Thyroid gland (tissue), 4 donors: ENCODE data around the gene LMF2. TPM values are rescaled to one million over a fixed set of nuclear protein-coding genes. Genes with fewer than 3 reads are reported as not detected.
A peak's percentile ranks its signal among the peaks of the same experiment; 100 is the strongest.

Source experiments
- DNase-seq, 2 donors: peaks; one replicate each; pipeline ENCODE4 v3.0.0-alpha.2; 2019
- H3K27ac ChIP-seq, 3 donors: fragments of 200-600 bp; sonication (generic); 1 replicate in 2 of 3; 2 replicates in 1 of 3; pipeline ENCODE4 v1.5.1; 2016 to 2019; ENCODE audit warnings: mild to moderate bottlenecking in 1 of 3, moderate library complexity in 1 of 3
- H3K27me3 ChIP-seq: fragments of 200-600 bp; sonication (generic); one replicate; pipeline ENCODE4 v1.5.1; 2019
- H3K36me3 ChIP-seq, 2 donors: fragments of 200-600 bp; sonication (generic); one replicate each; pipeline ENCODE4 v1.5.1; 2016 to 2019
- H3K4me1 ChIP-seq, 2 donors: fragments of 200-600 bp; sonication (generic); one replicate each; pipeline ENCODE4 v1.5.1; 2017 to 2019
- H3K4me3 ChIP-seq, 3 donors: fragments of 200-600 bp; sonication (generic); replicated peaks in 1 of 3; 1 replicate in 2 of 3; 2 replicates in 1 of 3; pipeline ENCODE4 v1.5.1; 2016; ENCODE audit warnings: mild to moderate bottlenecking in 1 of 3
- H3K9me3 ChIP-seq: fragments of 200-600 bp; sonication (generic); one replicate; pipeline ENCODE4 v1.5.1; 2017
- POLR2A ChIP-seq, 2 donors: fragments of 450-650 bp; IDR thresholded peaks; one replicate each; pipeline ENCODE4 v1.6.1; 2017; ENCODE audit warnings: antibody characterized with exemption in 2 of 2, mild to moderate bottlenecking in 2 of 2, moderate library complexity in 1 of 2
- WGBS, 2 donors: methylation state at CpG; one replicate each; pipeline ENCODE4 v1.1.5; 2017; 5-methylcytosine and 5-hydroxymethylcytosine counted together
- intact Hi-C: fragments of 100-400 bp; cut with DNase I; formaldehyde crosslinking; loops from one replicate; pipeline ENCODE4 v1.15.1; 2023
- total RNA-seq, 4 donors: library from RNA; depleted of rRNA; stranded (reverse); fragments of >200 nt; gene quantifications; one replicate each; pipeline ENCODE4 v1.2.3, GENCODE V29; 2016
- TF ChIP-seq, protein P1 (sequence below), 6 experiments: fragments of 200-600 bp in 3 of 6; fragments of 450-650 bp in 3 of 6; sonication (generic) in 3 of 6; IDR thresholded peaks; one replicate each; pipeline ENCODE4 v1.5.1; 2016 to 2019; ENCODE audit warnings: antibody characterized with exemption in 6 of 6, mild to moderate bottlenecking in 2 of 6, inconsistent platforms in 1 of 6, moderate library complexity in 1 of 6

LMF2 gene
- total RNA-seq, 4 donors from 2014 or later = 53.2 to 117 (median 96.6) TPM

DNA sequence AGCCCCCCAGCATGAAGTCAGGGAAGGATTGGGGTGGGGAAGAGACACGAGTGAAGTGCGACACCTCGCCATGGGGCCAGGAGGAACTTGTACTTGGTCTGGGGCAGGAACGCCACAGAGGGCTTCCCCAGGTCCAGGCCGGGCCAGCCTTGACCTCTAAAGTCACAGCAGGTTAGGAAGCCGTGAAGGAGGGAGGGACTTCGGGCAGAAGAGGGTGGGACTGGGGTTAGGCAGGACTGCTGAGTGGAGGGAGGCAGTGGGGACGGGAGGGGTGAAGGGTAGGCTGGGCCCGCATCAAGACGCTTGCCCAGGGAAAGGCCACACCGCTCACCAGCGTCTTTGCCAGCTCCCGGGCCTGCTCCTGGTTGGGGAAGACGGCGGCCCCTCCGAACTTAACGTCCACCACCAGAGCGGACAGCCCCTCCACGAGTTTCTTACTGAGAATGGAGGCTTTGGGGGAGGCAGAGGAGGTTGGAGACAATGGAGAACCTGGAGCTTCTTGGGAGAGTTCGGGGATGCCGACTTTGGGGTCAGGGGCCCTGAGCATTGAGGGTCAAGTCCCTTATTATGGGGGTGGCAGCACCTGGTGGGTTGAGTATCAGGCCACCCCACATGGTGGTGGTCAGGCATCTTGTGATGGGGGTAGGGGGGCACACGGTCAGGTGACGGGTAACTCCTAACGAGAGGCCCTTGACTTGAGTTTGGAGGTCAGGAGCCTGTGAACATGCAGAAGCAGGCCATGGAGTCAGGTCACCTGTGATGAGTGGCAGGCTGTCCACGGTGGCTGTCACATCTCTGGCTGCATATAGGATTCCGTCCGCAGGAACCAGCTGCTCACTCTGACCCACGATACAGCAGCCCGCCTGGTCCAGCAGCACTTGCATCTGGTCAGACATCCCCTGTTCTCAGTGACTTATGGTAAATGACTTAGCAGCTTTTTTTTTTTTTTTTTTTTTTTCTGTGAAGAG lies 19.6 kb upstream of the LMF2 start:
- H3K4me1 ChIP-seq = peaks cover 27 to 32% of the 10 kb centered on the region in 2 donors
- 68% methylated on average over 27 to 28 of the region's 29 CpGs for WGBS, 2 donors

DNA sequence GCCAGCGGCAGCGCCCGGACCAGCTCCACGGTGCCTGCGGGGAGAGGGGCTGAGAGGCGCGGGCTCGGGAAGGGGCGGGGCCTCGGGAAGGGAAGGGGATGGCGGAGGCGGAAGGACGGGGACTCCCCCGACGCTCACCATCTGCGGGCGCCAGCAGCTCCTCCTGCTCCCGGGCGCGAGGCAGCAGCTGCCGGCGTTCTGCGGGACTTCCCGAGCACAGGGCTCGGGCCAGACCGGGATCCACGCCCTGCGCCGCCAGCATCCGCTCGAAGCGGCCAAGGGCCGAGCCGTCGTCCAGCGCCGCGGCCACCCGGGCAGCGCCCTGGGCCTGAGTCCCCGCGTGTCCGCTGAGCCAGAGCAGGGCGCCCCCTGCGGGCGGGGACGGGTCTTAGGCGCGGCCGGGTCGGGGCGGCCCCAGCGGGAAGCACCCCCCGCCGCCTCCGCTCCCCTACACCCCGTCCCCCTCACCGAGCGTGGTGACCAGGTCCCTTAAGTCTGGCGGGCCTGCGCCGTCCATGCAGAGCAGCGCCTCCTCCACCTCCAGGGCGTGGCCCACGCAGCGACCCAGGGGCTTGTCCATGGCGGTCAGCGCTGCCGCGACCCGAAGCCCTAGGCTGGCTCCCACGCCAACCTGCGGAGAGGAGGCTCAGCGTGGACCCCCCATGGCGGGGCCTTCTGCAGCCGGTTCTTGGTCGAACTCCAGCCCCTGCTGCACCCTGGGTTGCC lies 18.8 kb upstream of the LMF2 start:
- peak; percentile 80 to 83 for DNase-seq
- 2 to 5% methylated on average over 16 to 30 of the region's 77 CpGs for WGBS, 2 donors
- TF ChIP-seq, protein P1, sequence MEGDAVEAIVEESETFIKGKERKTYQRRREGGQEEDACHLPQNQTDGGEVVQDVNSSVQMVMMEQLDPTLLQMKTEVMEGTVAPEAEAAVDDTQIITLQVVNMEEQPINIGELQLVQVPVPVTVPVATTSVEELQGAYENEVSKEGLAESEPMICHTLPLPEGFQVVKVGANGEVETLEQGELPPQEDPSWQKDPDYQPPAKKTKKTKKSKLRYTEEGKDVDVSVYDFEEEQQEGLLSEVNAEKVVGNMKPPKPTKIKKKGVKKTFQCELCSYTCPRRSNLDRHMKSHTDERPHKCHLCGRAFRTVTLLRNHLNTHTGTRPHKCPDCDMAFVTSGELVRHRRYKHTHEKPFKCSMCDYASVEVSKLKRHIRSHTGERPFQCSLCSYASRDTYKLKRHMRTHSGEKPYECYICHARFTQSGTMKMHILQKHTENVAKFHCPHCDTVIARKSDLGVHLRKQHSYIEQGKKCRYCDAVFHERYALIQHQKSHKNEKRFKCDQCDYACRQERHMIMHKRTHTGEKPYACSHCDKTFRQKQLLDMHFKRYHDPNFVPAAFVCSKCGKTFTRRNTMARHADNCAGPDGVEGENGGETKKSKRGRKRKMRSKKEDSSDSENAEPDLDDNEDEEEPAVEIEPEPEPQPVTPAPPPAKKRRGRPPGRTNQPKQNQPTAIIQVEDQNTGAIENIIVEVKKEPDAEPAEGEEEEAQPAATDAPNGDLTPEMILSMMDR (IDR thresholded peaks at IDR 0.05) = peak in 4 of 6 experiments; percentile 39 to 59 (median 54)
- no peak for TF ChIP-seq POLR2A (IDR thresholded peaks at IDR 0.05)
- H3K4me3 ChIP-seq = peak overlapping the region; percentile 19 to 83 (median 64)
- no peaks in the 10 kb centered on the region for H3K27me3 ChIP-seq
- H3K4me1 ChIP-seq = peaks cover 22 to 32% of the 10 kb centered on the region in 2 donors
- intact Hi-C loops = no loop called here
- H3K36me3 ChIP-seq = peaks cover 21 to 24% of the 10 kb centered on the region in 2 donors
- H3K27ac ChIP-seq = peak overlapping the region; percentile 86 to 97 (median 91)
- H3K9me3 ChIP-seq = no peaks in the 10 kb centered on the region

More for the DNA sequence above, 19.6 kb upstream of the LMF2 start:
- no peak for TF ChIP-seq POLR2A (IDR thresholded peaks at IDR 0.05)
- TF ChIP-seq, protein P1 (IDR thresholded peaks at IDR 0.05) = no peak
- Histone ChIP-seq H3K36me3 (peaks cover 15 to 18% of the 10 kb centered on the region in 2 donors), H3K27ac (peak overlapping the region; percentile 86 to 97 (median 91)), H3K9me3 (no peaks in the 10 kb centered on the region), H3K4me3 (peak overlapping the region in 2 of 3 donors; percentile 19 to 83), H3K27me3 (no peaks in the 10 kb centered on the region)
- peak in 1 of 2 donors; percentile 27 for DNase-seq
- intact Hi-C loops = no loop called here

DNA sequence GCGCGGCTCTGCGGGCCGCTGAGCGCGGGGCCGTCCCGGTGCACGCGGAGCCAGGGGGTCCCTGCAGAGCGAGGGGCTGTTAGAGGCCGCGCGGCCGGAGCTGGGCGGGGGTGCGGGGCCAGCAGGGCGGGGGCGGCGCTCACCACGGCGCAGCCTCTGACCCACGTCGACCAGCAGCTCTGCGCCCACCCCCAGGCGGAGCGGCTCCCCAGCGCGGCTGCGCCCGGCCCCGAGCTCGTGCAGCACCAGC lies 18.3 kb upstream of the LMF2 start:
- Histone ChIP-seq H3K27ac (peak overlapping the region; percentile 86 to 97 (median 91)), H3K4me1 (peaks cover 18 to 32% of the 10 kb centered on the region in 2 donors), H3K4me3 (peak overlapping the region; percentile 19 to 83 (median 64)), H3K9me3 (no peaks in the 10 kb centered on the region), H3K36me3 (peaks cover 21 to 24% of the 10 kb centered on the region in 2 donors), H3K27me3 (no peaks in the 10 kb centered on the region)
- intact Hi-C loops = no loop called here
- 0% methylated on average over 2 of the region's 33 CpGs; no CpG with 5 or more reads in 1 of the 2 donors for WGBS, 2 donors
- TF ChIP-seq, protein P1 (IDR thresholded peaks at IDR 0.05) = peak in 1 of 6 experiments; percentile 36
- peak in 1 of 2 donors; percentile 16 for TF ChIP-seq POLR2A (IDR thresholded peaks at IDR 0.05)
- no peak for DNase-seq

DNA sequence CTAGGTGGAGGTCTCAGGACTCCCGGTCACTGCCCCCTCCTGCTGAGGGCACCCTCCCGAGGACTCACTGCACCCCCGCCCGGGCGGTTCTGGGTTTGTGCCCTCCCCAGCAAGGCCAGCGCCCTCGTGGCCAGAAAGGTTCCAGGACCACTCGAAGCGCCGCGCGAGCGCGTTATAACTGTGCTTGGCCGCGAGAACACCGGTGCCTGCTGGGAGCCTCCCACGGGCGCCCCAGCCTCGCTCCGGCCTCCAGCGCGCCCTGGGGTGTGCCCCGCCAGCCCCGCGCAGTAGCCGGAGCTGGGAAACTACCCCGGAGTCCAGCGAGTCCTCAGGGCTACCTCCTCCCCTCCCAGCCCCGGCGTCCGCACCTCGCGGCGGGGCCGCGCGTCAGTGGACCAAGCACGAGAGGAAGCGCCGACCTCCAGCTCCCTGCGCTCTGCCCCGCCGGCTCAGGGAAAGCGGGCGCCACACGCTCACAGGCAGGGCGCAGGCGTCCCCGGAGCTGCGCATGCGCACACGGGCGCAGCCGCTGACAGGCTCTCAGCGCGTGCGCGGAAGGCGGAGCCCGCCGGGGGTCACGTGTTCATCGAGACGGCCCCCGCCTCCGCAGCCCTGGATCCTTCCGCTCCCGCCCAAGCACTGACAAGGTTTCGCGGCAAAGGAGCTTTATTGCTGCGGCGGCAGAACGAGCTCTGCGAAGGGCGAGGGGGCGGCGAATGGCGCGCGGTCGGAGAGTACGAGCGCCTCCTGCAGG lies 17.8 kb upstream of the LMF2 start, which contains the start of gene SCO2:
Gene SCO2 (minus strand): TSS at position 495 of the 754 bp plus-strand sequence. CDS start 1,187 bp downstream, outside the sequence.
- TF ChIP-seq, protein P1 (IDR thresholded peaks at IDR 0.05) = peak in 3 of 6 experiments; percentile 23 to 46 (median 38)
- TF ChIP-seq POLR2A (IDR thresholded peaks at IDR 0.05) = peak; percentile 9 to 87
- intact Hi-C loops = no loop called here
- Histone ChIP-seq H3K4me3 (peak within 1 kb of the TSS; percentile 41 to 83 (median 66)), H3K4me1 (peaks cover 14 to 28% of the 10 kb centered on the region in 2 donors), H3K27me3 (no peaks in the 10 kb centered on the region), H3K27ac (peak within 1 kb of the TSS; percentile 86 to 97 (median 91)), H3K9me3 (no peaks in the 10 kb centered on the region), H3K36me3 (peaks cover 21 to 24% of the 10 kb centered on the region in 2 donors)
- 1 to 3% methylated on average over 24 to 25 of the region's 84 CpGs for WGBS, 2 donors
- DNase-seq = peak; percentile 96 to 97
